GM19043 (cell line): Measurements from ENCODE around the gene F12.

Source experiments
- ATAC-seq: cut with Tn5 transposase; IDR thresholded peaks from one replicate; pipeline ENCODE4 v1.9.1; 2021; ENCODE audit warnings: low read depth; ENCODE audit not compliant: unreplicated experiment

Gene F12

GRCh38 chr5:177447066-177447610, 37.8 kb upstream of the F12 start:
- peak; percentile 36 for ATAC-seq

GRCh38 chr5:177446200-177447065, 37.1 kb upstream of the F12 start, which contains the start of gene PRR7:
TSS of gene PRR7 (plus strand) at chr5:177446814. CDS start at chr5:177455068, 8,254 bp downstream.
- peak; percentile 53 for ATAC-seq

- no peak for ATAC-seq
Measured at GRCh38 chr5:177445917-177446199, 36.5 kb upstream of the F12 start.

GRCh38 chr5:177445052-177445916, 35.9 kb upstream of the F12 start:
- ATAC-seq = no peak

GRCh38 chr5:177444106-177445051, 35.0 kb upstream of the F12 start:
- no peak for ATAC-seq

GRCh38 chr5:177443144-177443983, 34.0 kb upstream of the F12 start:
- ATAC-seq = no peak

- ATAC-seq = no peak
Measured at GRCh38 chr5:177442066-177442826, 32.9 kb upstream of the F12 start.

- ATAC-seq = no peak
Measured at GRCh38 chr5:177440990-177441780, 31.8 kb upstream of the F12 start.

GRCh38 chr5:177440211-177440989, 31.0 kb upstream of the F12 start:
- ATAC-seq = no peak

- ATAC-seq = no peak
Measured at GRCh38 chr5:177439518-177440053, 30.2 kb upstream of the F12 start.

GRCh38 chr5:177438468-177438867, 29.1 kb upstream of the F12 start:
- no peak for ATAC-seq

GRCh38 chr5:177437623-177438022, 28.3 kb upstream of the F12 start:
- ATAC-seq = no peak

- no peak for ATAC-seq
Measured at GRCh38 chr5:177435847-177436536, 26.6 kb upstream of the F12 start.

GRCh38 chr5:177434942-177435738, 25.8 kb upstream of the F12 start:
- no peak for ATAC-seq

GRCh38 chr5:177434437-177434836, 25.1 kb upstream of the F12 start:
- ATAC-seq = no peak
